CD4-positive, alpha-beta T cell treated with Interleukin-6 for 4 hours (primary cell): Measurements from ENCODE around the gene MGLL.
"Not testable (repeated sequence)": the region's sequence is repeated elsewhere in the genome, so short reads cannot be mapped to it uniquely, and the experiment has no call there.

ENCODE experiments used
- DNase-seq: peaks from one replicate; pipeline ENCODE4 v3.0.0-alpha.2; 2020; ENCODE audit warnings: mixed read lengths

The MGLL gene

GRCh38 chr3:127670761-127671522, 151.4 kb downstream of the MGLL start:
- DNase-seq = no peak

- DNase-seq = no peak
These were observed 152.1 kb downstream of the MGLL start for GRCh38 chr3:127670229-127670559.

GRCh38 chr3:127669541-127670228, 152.6 kb downstream of the MGLL start:
- DNase-seq = no peak

GRCh38 chr3:127668906-127669305, 153.4 kb downstream of the MGLL start:
- DNase-seq = no peak

GRCh38 chr3:127667119-127667681, 155.1 kb downstream of the MGLL start:
- DNase-seq = no peak

GRCh38 chr3:127666676-127667075, 155.6 kb downstream of the MGLL start:
- DNase-seq = no peak

- DNase-seq = no peak
These were observed 156.7 kb downstream of the MGLL start for GRCh38 chr3:127665586-127665985.

- DNase-seq = no peak
These were observed 157.2 kb downstream of the MGLL start for GRCh38 chr3:127665165-127665564.

- DNase-seq = no peak
These were observed 159.2 kb downstream of the MGLL start for GRCh38 chr3:127663151-127663550.

GRCh38 chr3:127662001-127662469, 160.3 kb downstream of the MGLL start:
- no peak for DNase-seq

- DNase-seq = no peak
These were observed 160.7 kb downstream of the MGLL start for GRCh38 chr3:127661600-127661999.

GRCh38 chr3:127660621-127661251, 161.6 kb downstream of the MGLL start:
- no peak for DNase-seq

GRCh38 chr3:127658234-127658633, 164.1 kb downstream of the MGLL start:
- DNase-seq = no peak

- no peak for DNase-seq
These were observed 165.4 kb downstream of the MGLL start for GRCh38 chr3:127656906-127657305.

- no peak for DNase-seq
These were observed 166.7 kb downstream of the MGLL start for GRCh38 chr3:127655641-127656040.

- DNase-seq = not testable (repeated sequence)
These were observed 167.3 kb downstream of the MGLL start for GRCh38 chr3:127654993-127655392.

GRCh38 chr3:127654374-127654773, 167.9 kb downstream of the MGLL start:
- no peak for DNase-seq

GRCh38 chr3:127652246-127652995, 169.9 kb downstream of the MGLL start:
- peak; percentile 60 for DNase-seq

- no peak for DNase-seq
These were observed 170.7 kb downstream of the MGLL start for GRCh38 chr3:127651516-127652172.

GRCh38 chr3:127650236-127650635, 172.1 kb downstream of the MGLL start:
- DNase-seq = no peak

GRCh38 chr3:127647845-127648204, 174.5 kb downstream of the MGLL start:
- no peak for DNase-seq

- no peak for DNase-seq
These were observed 175.0 kb downstream of the MGLL start for GRCh38 chr3:127647166-127647844.
